Osteoblast (primary cell): ENCODE data around the gene GRIA2. TPM values are rescaled to one million over a fixed set of nuclear protein-coding genes. Genes with fewer than 3 reads are reported as not detected.

Experiments
- DNase-seq: peaks from one replicate; pipeline ENCODE4 v3.0.0; 2011; ENCODE audit warnings: low spot score, mixed read lengths; ENCODE audit not compliant: insufficient read length; ENCODE audit errors: missing footprints
- H2AFZ ChIP-seq: 2 replicates; pipeline ENCODE4 v1.6.0; 2011; ENCODE audit warnings: mild to moderate bottlenecking, low read length
- H3K27ac ChIP-seq: 2 replicates; pipeline ENCODE4 v1.5.1; 2011; ENCODE audit warnings: mild to moderate bottlenecking, low read depth, low read length, moderate library complexity
- H3K27me3 ChIP-seq: 2 replicates; pipeline ENCODE4 v1.6.0; 2012; ENCODE audit warnings: mild to moderate bottlenecking, control low read depth, inconsistent platforms, low read length, moderate library complexity; ENCODE audit not compliant: insufficient read depth
- H3K36me3 ChIP-seq: 2 replicates; pipeline ENCODE4 v1.5.1; 2011; ENCODE audit warnings: mild to moderate bottlenecking, low read length, control low read depth, moderate library complexity; ENCODE audit not compliant: insufficient read depth
- H3K4me1 ChIP-seq: 2 replicates; pipeline ENCODE4 v1.5.1; 2011; ENCODE audit warnings: mild to moderate bottlenecking, low read length, control low read depth, moderate library complexity; ENCODE audit not compliant: insufficient read depth
- H3K4me2 ChIP-seq: 2 replicates; pipeline ENCODE4 v1.6.0; 2011; ENCODE audit warnings: mild to moderate bottlenecking, low read length; ENCODE audit not compliant: insufficient read depth
- H3K4me3 ChIP-seq: fragments of 200-600 bp; sonication (generic); 3 replicates; pipeline ENCODE4 v1.5.1; 2012; ENCODE audit warnings: mild to moderate bottlenecking, low read length, inconsistent platforms; ENCODE audit not compliant: insufficient read depth
- H3K79me2 ChIP-seq: 2 replicates; pipeline ENCODE4 v1.6.0; 2012; ENCODE audit warnings: mild to moderate bottlenecking, low read length, control low read depth, inconsistent platforms; ENCODE audit not compliant: insufficient read depth
- H3K9me3 ChIP-seq: 2 replicates; pipeline ENCODE4 v1.5.1; 2011; ENCODE audit warnings: low read depth, low read length, control low read depth
- H4K20me1 ChIP-seq: 2 replicates; pipeline ENCODE4 v1.6.0; 2012; ENCODE audit warnings: mild to moderate bottlenecking, low read length, control low read depth; ENCODE audit not compliant: insufficient read depth
- CTCF ChIP-seq: IDR thresholded peaks from 2 replicates; pipeline ENCODE4 v1.5.1; 2011; ENCODE audit warnings: mild to moderate bottlenecking, low read depth, low read length, moderate library complexity; ENCODE audit errors: extremely low read depth
- total RNA-seq: library from RNA; depleted of rRNA; stranded (reverse); fragments of >200 nt; gene quantifications from 2 replicates; pipeline ENCODE4 v1.2.3, GENCODE V29; 2012

The GRIA2 gene
- total RNA-seq, 1 donor: not detected

- Histone ChIP-seq H3K27me3 (no peaks in the 10 kb centered on the region), H3K9me3 (no peaks in the 10 kb centered on the region), H4K20me1 (no peaks in the 10 kb centered on the region), H3K4me3 (no peak overlapping the region), H2AFZ (no peak overlapping the region), H3K27ac (no peak overlapping the region), H3K79me2 (no peaks in the 10 kb centered on the region), H3K36me3 (no peaks in the 10 kb centered on the region), H3K4me2 (no peak overlapping the region), H3K4me1 (no peaks in the 10 kb centered on the region)
- DNase-seq: no peak
- TF ChIP-seq CTCF: no peak
These were observed 74.0 kb downstream of the GRIA2 start for GRCh38 chr4:157294575-157294974.

DNA sequence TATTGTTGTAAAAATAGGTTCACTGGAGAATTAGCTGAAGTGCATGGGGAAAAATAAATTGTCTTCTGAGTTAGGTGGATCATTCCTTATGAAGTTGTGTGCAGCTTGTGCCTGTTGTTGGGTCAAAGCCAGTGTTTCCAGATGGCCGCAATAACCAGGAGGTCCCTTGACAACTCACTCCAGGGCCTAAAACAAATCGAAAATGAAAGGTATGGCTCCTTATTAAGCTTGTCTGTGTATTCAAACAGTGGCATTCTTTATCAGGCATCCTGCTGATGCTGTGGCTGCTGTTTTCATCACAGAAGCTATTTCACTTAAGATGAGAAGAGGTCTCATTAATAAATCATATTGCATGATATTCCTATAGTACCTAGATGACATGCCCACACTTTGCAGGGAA is 80.2 kb downstream of the GRIA2 start:
- Histone ChIP-seq H3K4me1 (no peaks in the 10 kb centered on the region), H2AFZ (no peak overlapping the region), H3K79me2 (no peaks in the 10 kb centered on the region), H4K20me1 (no peaks in the 10 kb centered on the region), H3K4me2 (no peak overlapping the region), H3K4me3 (no peak overlapping the region), H3K27ac (no peak overlapping the region), H3K9me3 (no peaks in the 10 kb centered on the region), H3K36me3 (no peaks in the 10 kb centered on the region), H3K27me3 (no peaks in the 10 kb centered on the region)
- no peak for DNase-seq
- no peak for TF ChIP-seq CTCF

DNA sequence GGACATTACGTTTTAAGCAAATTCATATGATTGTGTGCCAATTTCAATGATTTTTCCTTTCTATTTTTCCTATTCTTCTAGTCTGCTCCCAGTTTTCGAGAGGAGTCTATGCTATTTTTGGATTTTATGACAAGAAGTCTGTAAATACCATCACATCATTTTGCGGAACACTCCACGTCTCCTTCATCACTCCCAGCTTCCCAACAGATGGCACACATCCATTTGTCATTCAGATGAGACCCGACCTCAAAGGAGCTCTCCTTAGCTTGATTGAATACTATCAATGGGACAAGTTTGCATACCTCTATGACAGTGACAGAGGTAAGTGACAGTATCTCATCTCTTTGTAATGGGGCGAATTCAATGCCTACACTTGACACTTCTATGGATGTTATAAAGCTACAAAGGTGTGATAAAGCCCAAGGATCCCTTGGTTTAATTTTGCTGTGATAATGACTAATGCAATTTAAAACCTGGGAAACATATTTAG is 83.0 kb downstream of the GRIA2 start:
- Histone ChIP-seq H3K4me2 (no peak overlapping the region), H3K79me2 (no peaks in the 10 kb centered on the region), H3K4me3 (no peak overlapping the region), H3K27ac (no peak overlapping the region), H3K4me1 (no peaks in the 10 kb centered on the region), H3K27me3 (no peaks in the 10 kb centered on the region), H3K9me3 (no peaks in the 10 kb centered on the region), H3K36me3 (no peaks in the 10 kb centered on the region), H2AFZ (no peak overlapping the region), H4K20me1 (no peaks in the 10 kb centered on the region)
- no peak for DNase-seq
- no peak for TF ChIP-seq CTCF

- H3K4me2 ChIP-seq: no peak overlapping the region
- H3K79me2 ChIP-seq: no peaks in the 10 kb centered on the region
- H3K36me3 ChIP-seq: no peaks in the 10 kb centered on the region
- DNase-seq: no peak
- H3K27ac ChIP-seq: no peak overlapping the region
- H4K20me1 ChIP-seq: no peaks in the 10 kb centered on the region
- no peaks in the 10 kb centered on the region for H3K4me1 ChIP-seq
- H2AFZ ChIP-seq: no peak overlapping the region
- no peak overlapping the region for H3K4me3 ChIP-seq
- H3K9me3 ChIP-seq: no peaks in the 10 kb centered on the region
- H3K27me3 ChIP-seq: no peaks in the 10 kb centered on the region
- no peak for TF ChIP-seq CTCF
These were observed 84.2 kb downstream of the GRIA2 start for GRCh38 chr4:157304769-157305168.
